Retinal pigment epithelial cell (primary cell): ENCODE measurements around the gene TSHZ2.

ENCODE experiments used
- DNase-seq: peaks from one replicate; pipeline ENCODE4 v3.0.0-alpha.2; 2010; ENCODE audit warnings: low read depth
- H3K4me3 ChIP-seq: 2 replicates; pipeline ENCODE4 v1.5.1; 2011; ENCODE audit warnings: mild to moderate bottlenecking, low read length, control low read depth, moderate library complexity
- TF ChIP-seq, protein P1 (sequence below): conservative IDR thresholded peaks from 2 replicates; pipeline ENCODE4 v1.5.1; 2011; ENCODE audit warnings: low read depth, low read length, control low read depth, inconsistent platforms

Gene TSHZ2

DNA sequence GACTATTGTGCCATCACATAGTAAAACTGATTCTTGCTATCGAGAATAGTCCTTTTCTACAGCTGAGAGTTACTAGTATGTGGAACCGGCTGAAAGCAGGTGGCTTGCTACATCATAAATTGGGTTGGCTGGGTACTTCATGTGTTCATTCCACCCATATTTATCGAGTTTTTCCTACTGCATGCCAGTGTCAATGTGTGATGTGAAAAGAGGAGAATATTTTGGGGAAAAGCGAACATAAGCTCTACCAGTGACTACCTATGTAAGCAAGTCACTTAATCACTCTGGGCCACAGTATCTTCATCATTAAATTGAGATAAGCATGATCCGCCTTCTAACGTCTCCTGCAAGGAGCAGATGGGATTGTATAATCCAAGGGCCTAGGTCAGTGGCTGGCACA is 61.0 kb downstream of the TSHZ2 start:
- DNase-seq, result no peak
- no peak overlapping the region for H3K4me3 ChIP-seq
- TF ChIP-seq, protein P1, sequence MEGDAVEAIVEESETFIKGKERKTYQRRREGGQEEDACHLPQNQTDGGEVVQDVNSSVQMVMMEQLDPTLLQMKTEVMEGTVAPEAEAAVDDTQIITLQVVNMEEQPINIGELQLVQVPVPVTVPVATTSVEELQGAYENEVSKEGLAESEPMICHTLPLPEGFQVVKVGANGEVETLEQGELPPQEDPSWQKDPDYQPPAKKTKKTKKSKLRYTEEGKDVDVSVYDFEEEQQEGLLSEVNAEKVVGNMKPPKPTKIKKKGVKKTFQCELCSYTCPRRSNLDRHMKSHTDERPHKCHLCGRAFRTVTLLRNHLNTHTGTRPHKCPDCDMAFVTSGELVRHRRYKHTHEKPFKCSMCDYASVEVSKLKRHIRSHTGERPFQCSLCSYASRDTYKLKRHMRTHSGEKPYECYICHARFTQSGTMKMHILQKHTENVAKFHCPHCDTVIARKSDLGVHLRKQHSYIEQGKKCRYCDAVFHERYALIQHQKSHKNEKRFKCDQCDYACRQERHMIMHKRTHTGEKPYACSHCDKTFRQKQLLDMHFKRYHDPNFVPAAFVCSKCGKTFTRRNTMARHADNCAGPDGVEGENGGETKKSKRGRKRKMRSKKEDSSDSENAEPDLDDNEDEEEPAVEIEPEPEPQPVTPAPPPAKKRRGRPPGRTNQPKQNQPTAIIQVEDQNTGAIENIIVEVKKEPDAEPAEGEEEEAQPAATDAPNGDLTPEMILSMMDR, result no peak

DNA sequence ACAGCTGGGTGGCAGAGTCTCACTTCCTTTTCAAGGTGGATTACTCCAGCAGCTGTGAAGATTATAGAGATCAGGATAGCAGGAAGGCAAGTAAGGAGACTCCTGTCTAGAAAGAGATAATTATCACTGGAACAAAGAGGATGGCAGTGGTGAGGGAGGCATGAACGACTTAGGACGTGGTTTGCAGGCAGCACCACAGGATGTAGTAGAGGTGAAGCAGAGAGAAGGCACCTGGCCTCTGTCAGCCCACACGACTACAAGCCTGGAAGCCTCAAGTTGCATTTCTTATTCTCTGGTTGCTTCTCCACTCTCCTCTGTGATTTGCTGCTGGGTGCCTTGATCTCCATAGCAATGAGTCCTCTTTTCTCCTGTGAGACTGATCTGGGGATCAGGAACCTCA is 62.7 kb downstream of the TSHZ2 start:
- no peak for DNase-seq
- TF ChIP-seq, protein P1, result no peak
- H3K4me3 ChIP-seq, result no peak overlapping the region

DNA sequence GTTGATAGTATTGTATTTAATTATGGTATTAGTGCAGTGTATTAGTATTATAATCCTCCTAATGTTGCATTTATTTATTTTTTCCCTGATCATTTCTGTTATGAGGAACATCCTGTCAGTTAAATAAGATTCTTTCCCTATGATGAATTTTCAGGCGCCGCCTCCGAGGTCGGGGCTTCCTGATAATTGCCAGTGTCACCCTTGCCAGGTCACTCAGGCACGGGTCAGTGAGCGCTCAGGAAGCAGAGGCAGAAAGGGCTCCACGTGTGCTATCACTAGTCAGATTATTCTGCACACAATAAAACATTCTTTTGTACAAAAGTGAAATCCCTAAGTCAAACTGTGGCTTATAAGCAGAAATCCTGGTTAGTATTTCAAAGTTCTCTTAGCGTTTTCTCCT is 64.8 kb downstream of the TSHZ2 start:
- TF ChIP-seq, protein P1, result no peak
- DNase-seq, result no peak
- H3K4me3 ChIP-seq, result no peak overlapping the region

DNA sequence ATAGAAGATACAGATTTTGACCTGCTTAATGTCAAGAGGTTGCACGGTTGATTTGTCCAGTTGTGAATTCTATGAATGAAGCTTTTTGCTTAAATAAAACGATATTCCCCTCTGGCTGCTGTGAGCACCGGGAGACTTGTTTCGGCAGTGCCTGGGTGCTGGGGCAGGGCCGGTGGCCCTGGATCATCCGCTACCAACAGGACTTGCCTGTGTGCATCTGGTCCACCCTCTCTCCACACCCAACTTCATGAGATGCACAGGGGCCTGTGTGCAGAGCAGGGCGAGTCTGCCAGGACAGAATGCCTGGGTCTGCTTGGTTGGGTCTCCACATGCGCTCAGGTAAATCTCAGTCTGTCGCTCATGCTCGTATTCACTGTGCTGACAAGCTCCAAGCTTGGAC is 65.5 kb downstream of the TSHZ2 start:
- TF ChIP-seq, protein P1, result no peak
- no peak for DNase-seq
- no peak overlapping the region for H3K4me3 ChIP-seq

DNA sequence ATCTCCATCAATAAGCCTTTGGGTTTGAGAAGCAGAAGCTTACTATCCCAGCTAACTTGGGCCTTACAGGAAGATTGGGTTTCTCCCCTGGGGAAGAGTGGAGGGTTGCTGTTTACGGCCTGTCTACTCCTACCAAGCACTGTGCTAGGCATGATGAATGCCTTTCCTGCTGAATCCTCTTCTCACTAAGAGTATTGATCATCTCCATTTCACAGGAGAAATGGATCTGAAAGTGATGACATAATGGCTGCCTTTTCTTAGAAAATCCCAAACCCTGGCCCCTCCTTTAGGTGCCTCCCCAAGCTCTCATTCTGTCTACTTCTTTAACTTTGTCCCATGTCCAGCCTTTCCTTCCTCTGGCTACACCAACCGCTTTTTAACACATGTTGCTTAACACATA is 66.1 kb downstream of the TSHZ2 start:
- H3K4me3 ChIP-seq, result no peak overlapping the region
- TF ChIP-seq, protein P1, result no peak
- DNase-seq, result no peak

DNA sequence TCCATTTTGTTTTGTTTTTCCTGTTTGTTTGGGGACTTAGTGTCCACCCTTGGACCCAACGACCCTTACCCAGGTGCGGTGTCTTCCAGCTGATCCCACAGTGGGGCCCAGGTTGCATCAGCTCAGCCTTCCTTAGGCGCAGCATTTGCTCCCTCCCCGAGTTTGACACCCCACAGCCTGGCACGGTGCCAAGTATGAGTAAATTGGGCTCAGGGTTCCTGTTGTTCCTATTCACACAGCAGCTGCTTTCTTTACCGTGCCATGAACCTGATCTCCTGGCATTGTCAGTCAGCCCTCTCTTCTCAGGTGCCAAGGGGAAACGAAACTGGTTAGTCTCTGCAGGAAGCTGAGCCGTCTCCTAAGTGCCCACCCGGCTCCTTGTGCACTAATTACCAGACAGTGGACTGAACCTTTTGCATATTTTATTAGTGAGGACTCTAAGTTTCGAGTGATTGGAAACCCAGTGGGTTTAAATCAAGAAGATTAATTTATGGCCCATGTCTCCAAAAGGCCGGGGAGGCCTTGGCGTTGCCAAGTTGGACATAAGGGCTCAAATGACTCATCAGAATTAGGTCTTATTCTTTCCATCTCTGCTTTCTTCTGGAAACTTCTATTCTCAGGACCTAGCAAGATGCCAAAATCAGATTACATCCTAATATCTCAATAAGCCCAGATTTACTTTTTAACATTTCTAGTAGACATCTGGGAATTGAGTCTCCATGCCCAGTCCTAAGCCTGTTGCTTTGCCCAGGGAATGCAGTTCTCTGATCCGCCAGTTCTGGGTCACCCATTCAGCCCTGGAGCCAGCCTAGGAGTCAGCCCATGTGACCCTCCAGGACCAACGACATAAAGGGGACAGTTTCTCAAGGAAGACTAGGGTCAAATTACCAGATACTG is 68.8 kb downstream of the TSHZ2 start:
- no peak overlapping the region for H3K4me3 ChIP-seq
- no peak for DNase-seq
- TF ChIP-seq, protein P1, result no peak

DNA sequence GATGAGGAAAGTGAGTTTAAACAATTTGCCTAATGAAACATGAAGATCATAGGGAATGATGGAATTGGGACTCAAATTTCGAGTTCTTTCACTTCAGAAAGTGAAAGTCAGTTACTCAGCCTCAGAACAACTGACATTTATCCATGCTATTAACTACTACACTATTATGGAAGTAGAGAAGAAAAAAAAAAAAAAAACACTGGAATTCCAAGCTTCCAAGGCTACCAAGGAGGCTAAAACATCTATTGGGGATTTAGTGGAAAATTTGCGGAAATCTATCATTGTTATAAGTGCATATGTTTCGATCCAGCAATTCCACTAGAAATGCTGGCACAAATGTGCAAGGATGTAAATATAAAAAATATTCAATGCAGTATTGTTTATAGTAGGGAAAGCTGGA is 70.4 kb downstream of the TSHZ2 start:
- DNase-seq, result no peak
- H3K4me3 ChIP-seq, result no peak overlapping the region
- TF ChIP-seq, protein P1, result no peak
